ENCODE results near the gene SMYD1. TPM values are rescaled to one million over a fixed set of nuclear protein-coding genes. Genes with fewer than 3 reads are reported as not detected.

The SMYD1 gene
- total and polyA plus RNA-seq, 7 experiments from 2014 or later = 0.15 to 0.21 TPM; not detected in 5

GRCh38 chr2:88100489-88100858, 32.8 kb downstream of the SMYD1 start:
- Mint-ChIP-seq H3K36me3 (no peaks in the 10 kb centered on the region), H3K4me1 (no peaks in the 10 kb centered on the region), H3K9me3 (no peaks in the 10 kb centered on the region), H3K27me3 (peaks cover 0 to 7% (median 5%) of the 10 kb centered on the region in 5 donors), H3K4me3 (no peak overlapping the region), H3K27ac (no peak overlapping the region)
- H3K4me3 ChIP-seq (ENCODE audit: low read length) = no peak overlapping the region
- ATAC-seq = no peak
- intact Hi-C loops (cut with micrococcal nuclease) = no loop called here
- H3K27me3 ChIP-seq (ENCODE audit: control insufficient read depth in 2 of 2, insufficient read depth in 2 of 2, low read length in 2 of 2) = no peaks in the 10 kb centered on the region
- CTCF ChIA-PET = no interaction called here
- POLR2A ChIA-PET = interaction anchor here (1.3 kb wide), 1 partner anchor 10 kb away, joined by 3 read pairs; no protein-coding TSS in a partner anchor
- H3K4me1 ChIP-seq (ENCODE audit: control insufficient read depth in 2 of 2, insufficient read depth in 2 of 2, low read length in 2 of 2) = no peaks in the 10 kb centered on the region
- no peaks in the 10 kb centered on the region for H3K36me3 ChIP-seq (ENCODE audit: control insufficient read depth in 2 of 3, insufficient read depth in 3 of 3, low read length in 3 of 3)
- H3K27ac ChIP-seq (ENCODE audit: low read depth, low read length) = no peak overlapping the region
- no peaks in the 10 kb centered on the region for H3K9me3 ChIP-seq (ENCODE audit: control insufficient read depth in 2 of 3, low read length in 3 of 3)
- no peak for DNase-seq

- H3K9me3 Mint-ChIP-seq = peaks cover 0 to 4% (median 0%) of the 10 kb centered on the region in 11 donors
- Histone ChIP-seq H3K9me3 (ENCODE audit: control insufficient read depth in 2 of 3, low read length in 3 of 3) (no peaks in the 10 kb centered on the region), H3K27ac (ENCODE audit: low read depth, low read length) (no peak overlapping the region), H3K27me3 (ENCODE audit: control insufficient read depth in 2 of 2, insufficient read depth in 2 of 2, low read length in 2 of 2) (no peaks in the 10 kb centered on the region), H3K36me3 (ENCODE audit: control insufficient read depth in 2 of 3, insufficient read depth in 3 of 3, low read length in 3 of 3) (no peaks in the 10 kb centered on the region), H3K4me1 (ENCODE audit: control insufficient read depth in 2 of 2, insufficient read depth in 2 of 2, low read length in 2 of 2) (no peaks in the 10 kb centered on the region), H3K4me3 (ENCODE audit: low read length) (no peak overlapping the region)
- intact Hi-C loops (cut with micrococcal nuclease) = no loop called here
- no peak for ATAC-seq
- no peaks in the 10 kb centered on the region for H3K36me3 Mint-ChIP-seq
- CTCF ChIA-PET = no interaction called here
- peaks cover 0 to 6% (median 0%) of the 10 kb centered on the region in 5 donors for H3K27me3 Mint-ChIP-seq
- no peak overlapping the region for H3K4me3 Mint-ChIP-seq
- no peak for DNase-seq
- POLR2A ChIA-PET = no interaction called here
- H3K4me1 Mint-ChIP-seq = no peaks in the 10 kb centered on the region
- peak overlapping the region in 1 of 9 donors; percentile 29 for H3K27ac Mint-ChIP-seq
Observed at GRCh38 chr2:88108796-88109195, 41.2 kb downstream of the SMYD1 start.

- ChIA-PET CTCF (no interaction called here), POLR2A (no interaction called here)
- Histone ChIP-seq H3K4me1 (ENCODE audit: control insufficient read depth in 2 of 2, insufficient read depth in 2 of 2, low read length in 2 of 2) (no peaks in the 10 kb centered on the region), H3K27ac (ENCODE audit: low read depth, low read length) (no peak overlapping the region), H3K36me3 (ENCODE audit: control insufficient read depth in 2 of 3, insufficient read depth in 3 of 3, low read length in 3 of 3) (no peaks in the 10 kb centered on the region), H3K4me3 (ENCODE audit: low read length) (no peak overlapping the region), H3K9me3 (ENCODE audit: control insufficient read depth in 2 of 3, low read length in 3 of 3) (no peaks in the 10 kb centered on the region), H3K27me3 (ENCODE audit: control insufficient read depth in 2 of 2, insufficient read depth in 2 of 2, low read length in 2 of 2) (no peaks in the 10 kb centered on the region)
- Mint-ChIP-seq H3K4me1 (no peaks in the 10 kb centered on the region), H3K4me3 (no peak overlapping the region), H3K36me3 (no peaks in the 10 kb centered on the region), H3K27me3 (no peaks in the 10 kb centered on the region), H3K27ac (no peak overlapping the region), H3K9me3 (peaks cover 0 to 4% (median 0%) of the 10 kb centered on the region in 11 donors)
- intact Hi-C loops (cut with micrococcal nuclease) = no loop called here
- DNase-seq (no peak), ATAC-seq (no peak)
Observed at GRCh38 chr2:88110830-88111229, 43.2 kb downstream of the SMYD1 start.

- ATAC-seq = no peak
- H3K36me3 Mint-ChIP-seq = no peaks in the 10 kb centered on the region
- no peaks in the 10 kb centered on the region for H3K4me1 Mint-ChIP-seq
- DNase-seq = no peak
- Histone ChIP-seq H3K9me3 (ENCODE audit: control insufficient read depth in 2 of 3, low read length in 3 of 3) (no peaks in the 10 kb centered on the region), H3K27me3 (ENCODE audit: control insufficient read depth in 2 of 2, insufficient read depth in 2 of 2, low read length in 2 of 2) (no peaks in the 10 kb centered on the region), H3K36me3 (ENCODE audit: control insufficient read depth in 2 of 3, insufficient read depth in 3 of 3, low read length in 3 of 3) (no peaks in the 10 kb centered on the region), H3K27ac (ENCODE audit: low read depth, low read length) (no peak overlapping the region), H3K4me1 (ENCODE audit: control insufficient read depth in 2 of 2, insufficient read depth in 2 of 2, low read length in 2 of 2) (no peaks in the 10 kb centered on the region), H3K4me3 (ENCODE audit: low read length) (no peak overlapping the region)
- H3K4me3 Mint-ChIP-seq = no peak overlapping the region
- H3K9me3 Mint-ChIP-seq = peaks cover 0 to 4% (median 0%) of the 10 kb centered on the region in 11 donors
- ChIA-PET POLR2A (no interaction called here), CTCF (no interaction called here)
- intact Hi-C loops (cut with micrococcal nuclease) = no loop called here
- peaks cover 0 to 3% (median 0%) of the 10 kb centered on the region in 5 donors for H3K27me3 Mint-ChIP-seq
- H3K27ac Mint-ChIP-seq = no peak overlapping the region
Observed at GRCh38 chr2:88113069-88113468, 45.4 kb downstream of the SMYD1 start.

- CTCF ChIA-PET = no interaction called here
- Mint-ChIP-seq H3K27me3 (peaks cover 0 to 5% (median 0%) of the 10 kb centered on the region in 5 donors), H3K4me1 (no peaks in the 10 kb centered on the region), H3K36me3 (no peaks in the 10 kb centered on the region), H3K9me3 (no peaks in the 10 kb centered on the region), H3K4me3 (no peak overlapping the region), H3K27ac (peak overlapping the region in 1 of 9 donors; percentile 22)
- intact Hi-C loops (cut with micrococcal nuclease) = no loop called here
- POLR2A ChIA-PET = no interaction called here
- Histone ChIP-seq H3K4me1 (ENCODE audit: control insufficient read depth in 2 of 2, insufficient read depth in 2 of 2, low read length in 2 of 2) (no peaks in the 10 kb centered on the region), H3K27me3 (ENCODE audit: control insufficient read depth in 2 of 2, insufficient read depth in 2 of 2, low read length in 2 of 2) (no peaks in the 10 kb centered on the region), H3K4me3 (ENCODE audit: low read length) (no peak overlapping the region), H3K36me3 (ENCODE audit: control insufficient read depth in 2 of 3, insufficient read depth in 3 of 3, low read length in 3 of 3) (no peaks in the 10 kb centered on the region), H3K9me3 (ENCODE audit: control insufficient read depth in 2 of 3, low read length in 3 of 3) (no peaks in the 10 kb centered on the region), H3K27ac (ENCODE audit: low read depth, low read length) (no peak overlapping the region)
- ATAC-seq = no peak
- no peak for DNase-seq
Observed at GRCh38 chr2:88114889-88115288, 47.3 kb downstream of the SMYD1 start.

GRCh38 chr2:88115825-88116518, 48.3 kb downstream of the SMYD1 start:
- Histone ChIP-seq H3K36me3 (ENCODE audit: control insufficient read depth in 2 of 3, insufficient read depth in 3 of 3, low read length in 3 of 3) (no peaks in the 10 kb centered on the region), H3K27ac (ENCODE audit: low read depth, low read length) (no peak overlapping the region), H3K4me3 (ENCODE audit: low read length) (no peak overlapping the region), H3K4me1 (ENCODE audit: control insufficient read depth in 2 of 2, insufficient read depth in 2 of 2, low read length in 2 of 2) (no peaks in the 10 kb centered on the region), H3K9me3 (ENCODE audit: control insufficient read depth in 2 of 3, low read length in 3 of 3) (no peaks in the 10 kb centered on the region), H3K27me3 (ENCODE audit: control insufficient read depth in 2 of 2, insufficient read depth in 2 of 2, low read length in 2 of 2) (no peaks in the 10 kb centered on the region)
- ChIA-PET CTCF (no interaction called here), POLR2A (no interaction called here)
- no peak for DNase-seq
- Mint-ChIP-seq H3K4me3 (no peak overlapping the region), H3K4me1 (no peaks in the 10 kb centered on the region), H3K27me3 (peaks cover 0 to 5% (median 0%) of the 10 kb centered on the region in 5 donors), H3K36me3 (no peaks in the 10 kb centered on the region), H3K9me3 (no peaks in the 10 kb centered on the region), H3K27ac (no peak overlapping the region)
- ATAC-seq = no peak
- intact Hi-C loops (cut with micrococcal nuclease) = no loop called here

GRCh38 chr2:88116669-88117432, 49.2 kb downstream of the SMYD1 start:
- Histone ChIP-seq H3K27me3 (ENCODE audit: control insufficient read depth in 2 of 2, insufficient read depth in 2 of 2, low read length in 2 of 2) (no peaks in the 10 kb centered on the region), H3K27ac (ENCODE audit: low read depth, low read length) (no peak overlapping the region), H3K36me3 (ENCODE audit: control insufficient read depth in 2 of 3, insufficient read depth in 3 of 3, low read length in 3 of 3) (no peaks in the 10 kb centered on the region), H3K4me3 (ENCODE audit: low read length) (no peak overlapping the region), H3K4me1 (ENCODE audit: control insufficient read depth in 2 of 2, insufficient read depth in 2 of 2, low read length in 2 of 2) (no peaks in the 10 kb centered on the region), H3K9me3 (ENCODE audit: control insufficient read depth in 2 of 3, low read length in 3 of 3) (no peaks in the 10 kb centered on the region)
- Mint-ChIP-seq H3K36me3 (no peaks in the 10 kb centered on the region), H3K9me3 (no peaks in the 10 kb centered on the region), H3K27me3 (peaks cover 0 to 6% (median 0%) of the 10 kb centered on the region in 5 donors), H3K27ac (no peak overlapping the region), H3K4me1 (no peaks in the 10 kb centered on the region), H3K4me3 (no peak overlapping the region)
- DNase-seq = no peak
- intact Hi-C loops (cut with micrococcal nuclease) = no loop called here
- ChIA-PET CTCF (no interaction called here), POLR2A (no interaction called here)
- ATAC-seq = no peak

Data from naive thymus-derived CD4-positive, alpha-beta T cell (primary cell).